DMS79 (cell line): ENCODE results near the gene PHYKPL.
"Not testable (repeated sequence)": the region's sequence is repeated elsewhere in the genome, so short reads cannot be mapped to it uniquely, and the experiment has no call there.

Source experiments
- DNase-seq: peaks from one replicate; lab custom pipeline; 2025; lab: John Stamatoyannopoulos, UW

PHYKPL gene

GRCh38 chr5:178238711-178239592, 6.3 kb upstream of the PHYKPL start:
- DNase-seq, result no peak

GRCh38 chr5:178238313-178238635, 5.7 kb upstream of the PHYKPL start:
- DNase-seq, result no peak

- DNase-seq, result no peak
These were observed 5.1 kb upstream of the PHYKPL start for GRCh38 chr5:178237431-178238312.

- DNase-seq, result no peak
These were observed 4.1 kb upstream of the PHYKPL start for GRCh38 chr5:178236679-178237078.

GRCh38 chr5:178236126-178236525, 3.5 kb upstream of the PHYKPL start:
- DNase-seq, result no peak

- no peak for DNase-seq
These were observed 3.0 kb upstream of the PHYKPL start for GRCh38 chr5:178235588-178235974.

GRCh38 chr5:178234750-178235587, 2.4 kb upstream of the PHYKPL start:
- no peak for DNase-seq

- no peak for DNase-seq
These were observed 1.6 kb upstream of the PHYKPL start for GRCh38 chr5:178234121-178234749.

- DNase-seq, result no peak
These were observed 373 bp upstream of the PHYKPL start for GRCh38 chr5:178232920-178233429.

GRCh38 chr5:178231539-178232123, 971 bp downstream of the PHYKPL start:
- no peak for DNase-seq

- no peak for DNase-seq
These were observed 1.6 kb downstream of the PHYKPL start for GRCh38 chr5:178230879-178231538.

GRCh38 chr5:178229861-178230260, 2.7 kb downstream of the PHYKPL start:
- no peak for DNase-seq

GRCh38 chr5:178229111-178229510, 3.5 kb downstream of the PHYKPL start:
- not testable (repeated sequence) for DNase-seq

GRCh38 chr5:178228609-178229008, 4.0 kb downstream of the PHYKPL start:
- no peak for DNase-seq

- no peak for DNase-seq
These were observed 4.7 kb downstream of the PHYKPL start for GRCh38 chr5:178227929-178228328.

- DNase-seq, result no peak
These were observed 5.4 kb downstream of the PHYKPL start for GRCh38 chr5:178227138-178227659.

GRCh38 chr5:178225174-178225573, 7.4 kb downstream of the PHYKPL start:
- no peak for DNase-seq

- no peak for DNase-seq
These were observed 8.2 kb downstream of the PHYKPL start for GRCh38 chr5:178224403-178224802.

- no peak for DNase-seq
These were observed 8.7 kb downstream of the PHYKPL start for GRCh38 chr5:178223828-178224335.

GRCh38 chr5:178223196-178223773, 9.3 kb downstream of the PHYKPL start:
- no peak for DNase-seq
